ENCODE measurements around the gene FAH.

The FAH gene

GRCh38 chr15:80152896-80153876 lies at the start of gene FAH:
Gene FAH, plus strand, starts transcription at chr15:80152999. Its CDS starts 56 bp downstream, at chr15:80153055.
- TF ChIP-seq GATA3 (IDR thresholded peaks at IDR 0.05; ENCODE audit: low read depth, low read length) (no peak), GATA2 (IDR thresholded peaks at IDR 0.05; ENCODE audit: low read depth, low read length) (no peak)

- TF ChIP-seq GATA3 (IDR thresholded peaks at IDR 0.05; ENCODE audit: low read depth, low read length) (no peak), GATA2 (IDR thresholded peaks at IDR 0.05; ENCODE audit: low read depth, low read length) (no peak)
Measured at GRCh38 chr15:80105193-80105592, 47.6 kb upstream of the FAH start.

DNA sequence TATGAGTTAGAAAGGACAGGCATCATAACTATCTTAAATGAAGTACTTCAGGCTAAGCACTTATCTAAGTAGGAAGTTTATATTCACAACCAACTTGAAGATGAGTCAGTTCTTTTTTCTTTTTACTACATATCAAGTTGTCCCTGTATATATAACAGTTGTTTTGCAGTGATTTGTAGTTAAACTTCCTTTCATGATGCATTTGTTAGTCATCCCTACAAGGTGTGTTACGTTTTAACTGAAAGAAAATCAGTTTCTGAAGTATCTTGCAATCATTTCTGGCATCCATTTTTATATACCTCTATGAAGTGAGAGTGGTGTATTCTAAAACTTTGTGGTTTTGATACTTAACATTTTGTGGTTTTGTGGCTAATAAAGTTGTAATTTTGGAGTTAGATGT lies 47.2 kb upstream of the FAH start:
- no peak for TF ChIP-seq GATA2 (IDR thresholded peaks at IDR 0.05; ENCODE audit: low read depth, low read length)

DNA sequence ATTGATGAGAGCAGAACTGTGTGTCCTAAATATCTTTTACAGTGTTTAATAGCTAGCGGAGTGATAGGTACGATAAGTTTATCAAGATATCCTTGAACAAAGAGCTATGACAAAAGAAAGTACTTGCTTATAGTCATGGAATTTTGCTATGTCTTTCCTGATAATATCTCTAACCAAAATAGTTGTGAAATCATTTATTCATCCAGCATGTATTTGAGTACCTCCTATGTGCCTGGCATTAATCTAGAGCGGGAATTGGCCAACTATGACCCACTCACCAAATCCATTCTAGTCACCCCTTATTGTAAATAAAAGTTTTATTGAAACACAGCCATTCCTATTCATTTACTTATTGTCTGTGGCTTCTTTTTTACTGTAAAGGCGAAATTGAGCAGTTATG lies 46.7 kb upstream of the FAH start:
- no peak for TF ChIP-seq GATA2 (IDR thresholded peaks at IDR 0.05; ENCODE audit: low read depth, low read length)
- no peak for TF ChIP-seq GATA3 (IDR thresholded peaks at IDR 0.05; ENCODE audit: low read depth, low read length)

DNA sequence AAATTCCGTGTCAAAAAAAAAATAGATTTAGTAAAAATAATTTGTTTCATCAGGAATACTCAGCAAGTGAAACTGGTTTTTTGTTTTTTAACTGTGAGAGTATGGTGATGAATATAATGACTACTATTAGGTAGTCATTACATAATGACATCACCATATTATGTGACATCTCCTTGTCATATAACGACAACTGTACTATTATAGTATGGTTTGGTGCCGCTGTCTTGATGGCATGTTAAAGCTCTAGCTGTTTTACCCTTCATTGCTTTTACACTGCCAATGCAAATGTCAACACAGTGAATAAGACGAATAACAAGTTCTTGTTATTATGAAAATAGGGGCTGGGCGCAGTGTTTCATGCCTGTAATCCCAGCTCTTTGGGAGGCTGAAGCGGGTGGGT lies 45.6 kb upstream of the FAH start:
- TF ChIP-seq GATA3 (IDR thresholded peaks at IDR 0.05; ENCODE audit: low read depth, low read length), result no peak
- no peak for TF ChIP-seq GATA2 (IDR thresholded peaks at IDR 0.05; ENCODE audit: low read depth, low read length)

DNA sequence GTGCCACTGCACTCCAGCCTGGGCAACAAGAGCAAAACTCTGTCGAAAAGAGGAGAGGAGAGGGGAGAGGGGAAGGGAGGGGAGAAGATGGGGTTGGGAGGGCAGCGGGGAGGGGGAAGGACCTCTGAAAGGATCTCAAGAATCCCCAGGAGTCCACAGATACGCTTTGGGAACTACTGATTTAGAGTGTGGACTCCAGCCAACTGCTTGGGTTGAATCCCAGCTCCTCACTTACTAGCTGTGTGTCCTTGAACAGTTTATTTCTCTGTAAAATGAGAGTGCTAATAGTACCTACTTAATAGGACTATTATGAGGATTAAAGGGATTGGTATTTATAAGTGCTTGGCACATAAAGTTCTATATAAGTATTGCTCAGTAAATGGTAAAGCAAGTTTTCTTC lies 45.0 kb upstream of the FAH start:
- no peak for TF ChIP-seq GATA3 (IDR thresholded peaks at IDR 0.05; ENCODE audit: low read depth, low read length)

DNA sequence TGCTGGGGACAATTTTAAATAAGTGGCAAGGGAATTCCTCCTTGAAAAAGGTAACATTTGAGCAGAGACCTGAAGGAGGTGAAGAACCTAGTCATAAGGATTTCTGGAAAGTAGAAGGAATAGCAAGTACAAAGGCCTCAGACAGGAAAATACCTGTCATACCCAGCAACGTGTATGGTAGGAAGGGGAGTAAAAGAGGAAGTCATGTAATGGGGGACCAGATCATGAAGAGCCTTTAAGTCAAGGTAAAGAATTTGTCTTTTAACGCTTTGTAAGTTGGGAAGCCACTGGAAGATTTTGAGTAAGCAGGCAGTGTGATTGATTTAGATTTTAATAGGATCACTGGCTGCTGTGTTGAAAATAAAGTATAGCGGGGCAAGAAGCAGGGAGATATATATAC lies 43.4 kb upstream of the FAH start:
- TF ChIP-seq GATA2 (IDR thresholded peaks at IDR 0.05; ENCODE audit: low read depth, low read length) (no peak), GATA3 (IDR thresholded peaks at IDR 0.05; ENCODE audit: low read depth, low read length) (no peak)

GRCh38 chr15:80110920-80111319 lies 41.9 kb upstream of the FAH start:
- TF ChIP-seq GATA2 (IDR thresholded peaks at IDR 0.05; ENCODE audit: low read depth, low read length) (no peak), GATA3 (IDR thresholded peaks at IDR 0.05; ENCODE audit: low read depth, low read length) (no peak)

DNA sequence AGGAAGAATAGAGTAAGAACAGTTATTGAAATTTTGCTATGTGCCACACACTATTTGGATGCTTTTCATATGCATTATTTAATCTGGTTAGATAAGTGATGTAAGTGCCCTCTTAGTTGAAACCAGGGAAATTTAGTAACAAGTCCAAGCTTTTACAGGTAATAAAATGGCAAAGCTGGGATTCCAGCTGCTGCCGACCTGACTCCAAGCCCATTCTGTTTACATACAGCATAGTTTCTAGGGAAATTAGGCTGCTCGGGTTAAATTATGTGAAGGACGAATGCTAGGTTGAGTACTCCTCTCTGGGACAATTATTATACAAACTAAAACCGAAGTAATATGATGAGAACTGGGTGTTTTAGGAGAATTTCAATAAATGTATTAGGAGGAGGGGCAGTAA lies 38.7 kb upstream of the FAH start:
- no peak for TF ChIP-seq GATA2 (IDR thresholded peaks at IDR 0.05; ENCODE audit: low read depth, low read length)
- no peak for TF ChIP-seq GATA3 (IDR thresholded peaks at IDR 0.05; ENCODE audit: low read depth, low read length)

GRCh38 chr15:80115021-80115420 lies 37.8 kb upstream of the FAH start:
- no peak for TF ChIP-seq GATA2 (IDR thresholded peaks at IDR 0.05; ENCODE audit: low read depth, low read length)
- TF ChIP-seq GATA3 (IDR thresholded peaks at IDR 0.05; ENCODE audit: low read depth, low read length), result no peak

GRCh38 chr15:80118956-80119355 lies 33.8 kb upstream of the FAH start:
- TF ChIP-seq GATA3 (IDR thresholded peaks at IDR 0.05; ENCODE audit: low read depth, low read length) (no peak), GATA2 (IDR thresholded peaks at IDR 0.05; ENCODE audit: low read depth, low read length) (no peak)

GRCh38 chr15:80120636-80121035 lies 32.2 kb upstream of the FAH start:
- TF ChIP-seq GATA3 (IDR thresholded peaks at IDR 0.05; ENCODE audit: low read depth, low read length) (no peak), GATA2 (IDR thresholded peaks at IDR 0.05; ENCODE audit: low read depth, low read length) (no peak)

DNA sequence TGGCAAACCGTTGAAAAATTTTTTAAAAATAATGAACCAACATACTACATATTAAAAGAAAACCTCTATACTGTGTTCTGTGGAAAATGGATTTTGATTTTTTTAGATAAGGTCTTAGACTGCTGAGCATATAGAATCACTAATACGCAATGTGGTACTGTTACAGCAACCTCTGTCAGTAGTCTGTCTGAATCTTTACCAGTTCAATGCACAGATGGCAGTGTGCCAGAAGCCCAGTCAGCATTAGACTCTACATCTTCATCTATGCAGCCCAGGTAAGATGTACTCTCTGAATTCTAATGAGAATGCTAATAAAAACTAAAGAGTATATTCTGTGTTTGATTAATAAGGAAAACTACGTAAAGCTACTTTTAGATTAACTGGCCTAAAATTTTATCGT lies 31.3 kb upstream of the FAH start:
- TF ChIP-seq GATA2 (IDR thresholded peaks at IDR 0.05; ENCODE audit: low read depth, low read length), result no peak
- no peak for TF ChIP-seq GATA3 (IDR thresholded peaks at IDR 0.05; ENCODE audit: low read depth, low read length)

DNA sequence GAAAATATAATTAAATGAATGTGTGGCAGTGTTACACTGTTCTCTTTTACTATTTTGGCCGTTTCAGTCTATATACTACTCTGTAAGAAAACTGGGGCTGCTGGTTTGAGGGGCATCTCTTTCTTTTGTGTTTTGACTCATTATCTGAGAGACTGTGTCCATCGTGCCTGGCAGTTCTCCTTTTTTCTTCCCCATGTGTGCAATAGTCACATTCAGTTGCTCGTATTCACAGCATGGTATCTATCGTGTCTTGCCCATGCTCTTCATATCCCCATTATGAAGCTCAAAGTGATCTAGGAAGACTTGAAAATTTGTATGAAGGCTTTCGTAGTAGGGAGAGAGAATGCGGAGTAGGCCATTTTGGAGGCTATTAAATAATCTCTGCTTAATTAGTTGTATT lies 29.8 kb upstream of the FAH start:
- TF ChIP-seq GATA2 (IDR thresholded peaks at IDR 0.05; ENCODE audit: low read depth, low read length) (no peak), GATA3 (IDR thresholded peaks at IDR 0.05; ENCODE audit: low read depth, low read length) (no peak)

GRCh38 chr15:80127911-80128310 lies 24.9 kb upstream of the FAH start:
- no peak for TF ChIP-seq GATA2 (IDR thresholded peaks at IDR 0.05; ENCODE audit: low read depth, low read length)
- TF ChIP-seq GATA3 (IDR thresholded peaks at IDR 0.05; ENCODE audit: low read depth, low read length), result no peak

Measured in SH-SY5Y (cell line).